Nephron (organoid): Measurements from ENCODE around the gene CDC42BPG.
"Not testable (repeated sequence)": the region's sequence is repeated elsewhere in the genome, so short reads cannot be mapped to it uniquely, and the experiment has no call there.

ENCODE experiments used
- H3K27ac Mint-ChIP-seq, 3 experiments: 2 replicates each; pipeline ENCODE4 v1.8.0; 2020; ENCODE audit warnings: mixed read lengths in 3 of 3, mild to moderate bottlenecking in 2 of 3, moderate library complexity in 1 of 3
- H3K27me3 Mint-ChIP-seq: 2 replicates; pipeline ENCODE4 v1.8.0; 2021; ENCODE audit warnings: low read depth, mild to moderate bottlenecking, moderate library complexity, mixed read lengths
- H3K36me3 Mint-ChIP-seq: 2 replicates; pipeline ENCODE4 v1.8.0; 2020; ENCODE audit warnings: low read depth, mixed read lengths
- H3K4me1 Mint-ChIP-seq: 2 replicates; pipeline ENCODE4 v1.8.0; 2020; ENCODE audit warnings: mixed read lengths
- H3K4me3 Mint-ChIP-seq, 3 experiments: 2 replicates each; pipeline ENCODE4 v1.8.0; 2020; ENCODE audit warnings: mild to moderate bottlenecking in 3 of 3, mixed read lengths in 3 of 3, moderate library complexity in 2 of 3
- H3K9me3 Mint-ChIP-seq: 2 replicates; pipeline ENCODE4 v1.8.0; 2020; ENCODE audit warnings: mixed read lengths
- TF ChIP-seq, protein P1 (sequence below), 3 experiments: fragments of 200-600 bp; sonication (generic); IDR thresholded peaks; one replicate each; pipeline ENCODE4 v1.5.0; 2021; ENCODE audit warnings: antibody characterized with exemption in 3 of 3; ENCODE audit not compliant: unreplicated experiment in 3 of 3

CDC42BPG gene

DNA sequence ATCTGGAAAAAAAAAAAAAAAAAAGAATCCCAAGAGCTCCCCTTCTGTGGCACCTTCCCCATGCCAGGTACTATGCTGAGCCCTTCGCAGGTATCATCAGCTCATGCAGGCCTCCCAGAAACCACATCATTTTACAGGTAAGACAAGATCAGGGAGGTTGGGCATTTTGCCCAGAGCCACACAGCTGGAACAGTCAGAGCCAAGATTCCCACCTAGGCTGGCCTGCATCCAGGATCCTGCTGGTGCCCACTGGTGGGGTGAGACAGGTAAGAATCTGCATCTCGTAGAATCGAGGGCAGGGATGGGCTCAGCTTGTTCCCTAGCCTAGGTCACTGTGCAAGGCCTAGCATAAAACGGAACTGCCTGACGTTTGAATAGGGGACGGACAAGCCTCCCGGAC, 18.4 kb downstream of the CDC42BPG start:
- H3K4me1 Mint-ChIP-seq: no peaks in the 10 kb centered on the region
- no peak overlapping the region for H3K4me3 Mint-ChIP-seq
- peaks cover 4% of the 10 kb centered on the region for H3K36me3 Mint-ChIP-seq
- no peak overlapping the region for H3K27ac Mint-ChIP-seq
- no peaks in the 10 kb centered on the region for H3K9me3 Mint-ChIP-seq
- peaks cover 5% of the 10 kb centered on the region for H3K27me3 Mint-ChIP-seq
- TF ChIP-seq, protein P1, sequence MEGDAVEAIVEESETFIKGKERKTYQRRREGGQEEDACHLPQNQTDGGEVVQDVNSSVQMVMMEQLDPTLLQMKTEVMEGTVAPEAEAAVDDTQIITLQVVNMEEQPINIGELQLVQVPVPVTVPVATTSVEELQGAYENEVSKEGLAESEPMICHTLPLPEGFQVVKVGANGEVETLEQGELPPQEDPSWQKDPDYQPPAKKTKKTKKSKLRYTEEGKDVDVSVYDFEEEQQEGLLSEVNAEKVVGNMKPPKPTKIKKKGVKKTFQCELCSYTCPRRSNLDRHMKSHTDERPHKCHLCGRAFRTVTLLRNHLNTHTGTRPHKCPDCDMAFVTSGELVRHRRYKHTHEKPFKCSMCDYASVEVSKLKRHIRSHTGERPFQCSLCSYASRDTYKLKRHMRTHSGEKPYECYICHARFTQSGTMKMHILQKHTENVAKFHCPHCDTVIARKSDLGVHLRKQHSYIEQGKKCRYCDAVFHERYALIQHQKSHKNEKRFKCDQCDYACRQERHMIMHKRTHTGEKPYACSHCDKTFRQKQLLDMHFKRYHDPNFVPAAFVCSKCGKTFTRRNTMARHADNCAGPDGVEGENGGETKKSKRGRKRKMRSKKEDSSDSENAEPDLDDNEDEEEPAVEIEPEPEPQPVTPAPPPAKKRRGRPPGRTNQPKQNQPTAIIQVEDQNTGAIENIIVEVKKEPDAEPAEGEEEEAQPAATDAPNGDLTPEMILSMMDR (IDR thresholded peaks at IDR 0.05; ENCODE audit: unreplicated experiment in 3 of 3): no peak

DNA sequence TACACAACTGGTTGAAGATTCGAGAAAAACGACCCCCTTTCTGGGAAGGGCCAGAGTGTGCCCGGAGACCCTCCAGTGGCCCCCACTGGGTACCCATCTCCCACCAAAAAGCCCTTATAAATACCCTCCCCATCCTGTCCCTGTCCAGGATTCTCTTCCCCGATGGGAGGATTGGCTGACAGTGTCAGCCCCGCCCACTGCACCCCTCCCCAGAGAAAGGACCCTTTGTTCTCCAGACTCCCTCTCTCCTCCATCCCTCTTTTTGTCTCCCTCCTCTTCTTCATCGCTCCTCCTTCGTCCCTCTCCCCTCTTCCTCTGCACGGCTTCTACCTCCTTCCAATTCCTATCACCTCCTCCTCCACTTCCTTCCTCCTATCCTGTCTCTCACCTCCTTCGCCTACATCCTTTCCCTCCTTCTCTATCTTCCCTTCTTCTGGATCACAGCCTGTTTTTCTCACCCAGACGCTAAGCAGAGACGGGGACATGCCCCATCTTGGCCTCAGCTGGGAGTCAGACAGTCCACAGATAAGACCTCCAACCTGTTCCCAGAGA, 20.8 kb downstream of the CDC42BPG start:
- no peak overlapping the region for H3K4me3 Mint-ChIP-seq
- H3K36me3 Mint-ChIP-seq: peaks cover 4% of the 10 kb centered on the region
- H3K27me3 Mint-ChIP-seq: peaks cover 5% of the 10 kb centered on the region
- TF ChIP-seq, protein P1 (IDR thresholded peaks at IDR 0.05; ENCODE audit: unreplicated experiment in 3 of 3): no peak
- H3K9me3 Mint-ChIP-seq: no peaks in the 10 kb centered on the region
- no peak overlapping the region for H3K27ac Mint-ChIP-seq
- H3K4me1 Mint-ChIP-seq: no peaks in the 10 kb centered on the region

DNA sequence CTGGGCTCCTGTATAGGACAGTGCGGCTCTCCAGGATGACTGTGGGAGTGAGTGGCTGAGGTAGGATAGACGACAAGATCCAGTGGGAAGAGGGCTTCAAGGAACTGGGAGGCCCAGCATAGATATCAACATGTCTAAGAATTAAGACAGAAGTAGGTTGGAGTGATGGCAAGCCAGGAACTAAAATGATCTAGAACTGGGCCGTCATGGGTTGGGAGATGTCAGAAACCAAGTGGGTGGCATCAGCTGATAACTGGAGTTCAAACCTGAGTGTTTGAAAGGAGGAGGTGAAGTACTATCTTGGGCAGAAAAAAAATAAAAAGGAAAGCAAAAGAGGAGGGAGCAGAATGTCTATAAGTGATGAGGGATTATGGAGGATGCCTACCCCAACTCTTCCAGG, 27.0 kb downstream of the CDC42BPG start:
- Mint-ChIP-seq H3K4me1 (no peaks in the 10 kb centered on the region), H3K27ac (no peak overlapping the region), H3K4me3 (no peak overlapping the region), H3K27me3 (no peaks in the 10 kb centered on the region), H3K9me3 (no peaks in the 10 kb centered on the region), H3K36me3 (no peaks in the 10 kb centered on the region)
- TF ChIP-seq, protein P1 (IDR thresholded peaks at IDR 0.05; ENCODE audit: unreplicated experiment in 3 of 3): no peak

DNA sequence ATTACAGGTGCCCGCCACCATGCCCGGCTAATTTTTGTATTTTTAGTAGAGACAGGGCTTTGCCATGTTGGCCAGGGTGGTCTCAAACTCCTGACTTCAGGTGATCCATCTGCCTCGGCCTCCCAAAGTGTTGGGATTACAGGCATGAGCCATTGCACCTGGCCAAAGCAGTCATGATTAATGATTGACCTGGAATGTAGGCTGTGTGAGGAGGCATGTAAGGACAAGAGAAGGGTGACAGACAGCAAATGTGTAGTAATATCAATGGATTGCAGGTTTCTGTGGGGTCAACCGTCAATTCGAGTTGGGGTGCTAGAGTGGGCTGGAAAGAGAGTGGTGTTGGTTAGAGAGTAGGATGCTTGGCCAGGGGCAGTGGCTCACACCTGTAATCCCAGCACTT, 29.0 kb downstream of the CDC42BPG start:
- not testable (repeated sequence) for H3K27me3 Mint-ChIP-seq, H3K36me3 Mint-ChIP-seq, H3K27ac Mint-ChIP-seq, H3K9me3 Mint-ChIP-seq, H3K4me1 Mint-ChIP-seq, H3K4me3 Mint-ChIP-seq

DNA sequence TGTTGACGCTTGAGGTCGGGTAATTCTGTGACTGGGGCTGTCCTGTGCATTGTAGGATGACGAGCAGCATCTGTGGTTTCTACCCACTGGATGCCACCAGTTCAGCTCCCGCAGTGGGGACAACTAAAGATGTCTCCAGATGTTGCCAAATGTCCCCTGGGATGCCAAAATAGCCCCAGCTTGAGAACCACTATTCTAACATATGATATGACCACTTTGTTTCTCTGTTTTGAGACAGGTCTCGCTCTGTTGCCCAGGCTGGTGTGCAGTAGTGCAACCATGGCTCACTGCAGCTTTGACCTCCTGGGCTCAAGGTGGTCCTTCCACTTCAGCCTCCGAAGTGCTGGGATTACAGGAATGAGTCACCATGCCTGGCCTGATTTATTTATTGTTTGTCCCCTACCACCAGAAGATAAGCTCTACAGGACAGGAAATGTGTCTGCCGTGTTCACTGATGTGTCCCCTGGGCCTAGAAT, 29.7 kb downstream of the CDC42BPG start:
- Mint-ChIP-seq H3K4me1 (peaks cover 7% of the 10 kb centered on the region), H3K9me3 (no peaks in the 10 kb centered on the region), H3K36me3 (no peaks in the 10 kb centered on the region), H3K27ac (no peak overlapping the region), H3K27me3 (no peaks in the 10 kb centered on the region), H3K4me3 (no peak overlapping the region)
- TF ChIP-seq, protein P1 (IDR thresholded peaks at IDR 0.05; ENCODE audit: unreplicated experiment in 3 of 3): no peak

DNA sequence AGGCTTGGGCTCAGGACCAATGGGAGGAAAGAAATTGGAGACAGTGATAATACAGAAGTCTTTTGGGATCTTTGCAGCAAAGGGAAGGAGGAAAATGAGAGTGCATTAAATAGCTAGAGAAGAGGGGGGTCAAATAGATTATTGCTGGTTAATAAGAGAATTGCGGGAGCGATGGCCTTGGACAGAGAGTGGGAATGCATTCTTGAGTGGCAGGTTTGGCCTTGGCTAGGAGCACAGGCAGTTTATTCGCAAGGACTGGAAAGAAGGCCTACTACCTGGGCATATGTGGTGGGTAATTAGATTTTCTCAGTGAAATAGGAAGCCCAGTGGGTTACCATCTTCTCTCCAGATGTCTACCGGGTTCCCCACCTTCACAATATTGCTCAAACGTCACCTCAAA, 30.6 kb downstream of the CDC42BPG start:
- Mint-ChIP-seq H3K36me3 (no peaks in the 10 kb centered on the region), H3K27me3 (no peaks in the 10 kb centered on the region), H3K9me3 (no peaks in the 10 kb centered on the region), H3K4me3 (no peak overlapping the region), H3K27ac (no peak overlapping the region), H3K4me1 (peaks cover 14% of the 10 kb centered on the region)
- TF ChIP-seq, protein P1 (IDR thresholded peaks at IDR 0.05; ENCODE audit: unreplicated experiment in 3 of 3): no peak
